ENCODE results near the gene CRABP2. TPM values are rescaled to one million over a fixed set of nuclear protein-coding genes. Genes with fewer than 3 reads are reported as not detected.
A peak's percentile ranks its signal among the peaks of the same experiment; 100 is the strongest.

CRABP2 gene
- total RNA-seq, 1 experiment from 2014 or later: 137 TPM

- DNase-seq: peak; percentile 95
- Histone ChIP-seq H3K27me3 (ENCODE audit: control insufficient read depth, insufficient read depth, low read length) (peaks cover 53% of the 10 kb centered on the region), H3K36me3 (replicated peaks; ENCODE audit: control insufficient read depth, insufficient read depth, low read length) (no peaks in the 10 kb centered on the region), H3K4me3 (ENCODE audit: insufficient read depth, low read depth, low read length) (peak overlapping the region; percentile 41)
Measured at GRCh38 chr1:156656806-156657740, 48.3 kb downstream of the CRABP2 start.

- DNase-seq: peak; percentile 63
- peaks cover 61% of the 10 kb centered on the region for H3K27me3 ChIP-seq (ENCODE audit: control insufficient read depth, insufficient read depth, low read length)
- H3K4me3 ChIP-seq (ENCODE audit: insufficient read depth, low read depth, low read length): no peak overlapping the region
- H3K36me3 ChIP-seq (replicated peaks; ENCODE audit: control insufficient read depth, insufficient read depth, low read length): no peaks in the 10 kb centered on the region
Measured at GRCh38 chr1:156655904-156656516, 49.4 kb downstream of the CRABP2 start.

- peaks cover 62% of the 10 kb centered on the region for H3K27me3 ChIP-seq (ENCODE audit: control insufficient read depth, insufficient read depth, low read length)
- H3K4me3 ChIP-seq (ENCODE audit: insufficient read depth, low read depth, low read length): no peak overlapping the region
- DNase-seq: no peak
- no peaks in the 10 kb centered on the region for H3K36me3 ChIP-seq (replicated peaks; ENCODE audit: control insufficient read depth, insufficient read depth, low read length)
Measured at GRCh38 chr1:156655151-156655903, 50.1 kb downstream of the CRABP2 start.

DNA sequence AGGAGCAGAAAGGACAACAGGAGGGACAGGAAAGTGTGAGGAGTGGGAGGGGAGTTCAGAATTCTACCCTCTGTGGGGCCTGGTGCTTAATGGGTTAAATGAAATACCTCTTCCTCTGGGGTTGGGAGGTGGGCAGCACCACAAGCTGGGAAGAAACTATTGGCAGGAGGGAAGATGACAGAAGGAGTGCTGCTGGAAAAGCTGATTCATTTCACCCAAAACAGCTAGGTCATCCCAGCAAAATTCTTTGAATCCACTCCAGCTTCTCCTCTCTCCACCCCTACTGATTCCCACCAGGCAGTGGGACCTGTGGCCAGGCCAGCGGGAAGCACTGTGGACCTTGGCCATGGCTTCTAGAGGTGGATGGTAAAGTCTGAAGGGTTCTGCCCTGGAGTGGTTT, 50.7 kb downstream of the CRABP2 start:
- peak; percentile 57 for DNase-seq
- no peaks in the 10 kb centered on the region for H3K36me3 ChIP-seq (replicated peaks; ENCODE audit: control insufficient read depth, insufficient read depth, low read length)
- H3K27me3 ChIP-seq (ENCODE audit: control insufficient read depth, insufficient read depth, low read length): peaks cover 67% of the 10 kb centered on the region
- H3K4me3 ChIP-seq (ENCODE audit: insufficient read depth, low read depth, low read length): no peak overlapping the region

DNA sequence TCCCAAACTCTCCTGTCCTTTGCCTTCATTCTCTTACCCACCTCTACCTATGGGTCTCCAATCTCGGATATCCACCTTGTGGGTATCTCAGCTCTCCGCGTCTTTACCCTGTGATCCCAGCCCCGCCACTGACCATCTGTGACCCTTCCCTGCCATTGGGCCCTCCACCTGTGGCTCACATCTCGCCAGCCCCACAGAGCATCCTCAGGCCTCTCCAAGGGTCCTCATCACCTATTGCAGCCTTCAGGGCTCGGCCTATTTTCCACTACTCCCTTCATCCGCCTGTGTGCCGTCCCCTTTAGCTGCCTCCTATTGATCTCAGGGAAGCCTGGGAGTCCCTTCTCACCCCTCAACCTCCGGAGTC, 52.4 kb downstream of the CRABP2 start:
- no peak for DNase-seq
- Histone ChIP-seq H3K4me3 (ENCODE audit: insufficient read depth, low read depth, low read length) (no peak overlapping the region), H3K36me3 (replicated peaks; ENCODE audit: control insufficient read depth, insufficient read depth, low read length) (no peaks in the 10 kb centered on the region), H3K27me3 (ENCODE audit: control insufficient read depth, insufficient read depth, low read length) (peaks cover 70% of the 10 kb centered on the region)

GRCh38 chr1:156652131-156652991, 53.0 kb downstream of the CRABP2 start:
- DNase-seq: peak; percentile 89
- H3K27me3 ChIP-seq (ENCODE audit: control insufficient read depth, insufficient read depth, low read length): peaks cover 71% of the 10 kb centered on the region
- H3K36me3 ChIP-seq (replicated peaks; ENCODE audit: control insufficient read depth, insufficient read depth, low read length): no peaks in the 10 kb centered on the region
- H3K4me3 ChIP-seq (ENCODE audit: insufficient read depth, low read depth, low read length): no peak overlapping the region

Other genes with a start within 250 kb of the CRABP2 start
- gene MEF2D, start 204.8 kb downstream of the CRABP2 start, total RNA-seq (2014; rRNA removed; shearing (Covaris generic)): 14.2 TPM in 2 replicates
- gene IQGAP3, start 133.0 kb downstream of the CRABP2 start, total RNA-seq (2014; rRNA removed; shearing (Covaris generic)): 35.6 and 36.8 TPM in 2 replicates
- 0.52 TPM in 1 of 2 replicates, not detected in the other for gene TTC24, start 125.9 kb downstream of the CRABP2 start, total RNA-seq (2014; rRNA removed; shearing (Covaris generic))
- gene NAXE, start 113.8 kb downstream of the CRABP2 start, total RNA-seq (2014; rRNA removed; shearing (Covaris generic)): 133 and 151 TPM in 2 replicates
- gene GPATCH4, start 104.1 kb downstream of the CRABP2 start, total RNA-seq (2014; rRNA removed; shearing (Covaris generic)): 40.6 and 45.0 TPM in 2 replicates
- gene HAPLN2, start 86.2 kb downstream of the CRABP2 start, total RNA-seq (2014; rRNA removed; shearing (Covaris generic)): 0.73 and 1.3 TPM in 2 replicates
- gene BCAN, start 63.5 kb downstream of the CRABP2 start, total RNA-seq (2014; rRNA removed; shearing (Covaris generic)): 1.7 and 4.1 TPM in 2 replicates
- 220 and 231 TPM in 2 replicates for gene NES, start 28.2 kb downstream of the CRABP2 start, total RNA-seq (2014; rRNA removed; shearing (Covaris generic))
- 25.7 and 33.1 TPM in 2 replicates for gene METTL25B, start 22.9 kb upstream of the CRABP2 start, total RNA-seq (2014; rRNA removed; shearing (Covaris generic))
- gene ISG20L2, start 23.2 kb upstream of the CRABP2 start, total RNA-seq (2014; rRNA removed; shearing (Covaris generic)): 55.2 and 56.4 TPM in 2 replicates
- 92.1 and 105 TPM in 2 replicates for gene MRPL24, start 35.5 kb upstream of the CRABP2 start, total RNA-seq (2014; rRNA removed; shearing (Covaris generic))
- 408 and 515 TPM in 2 replicates for gene HDGF, start 46.1 kb upstream of the CRABP2 start, total RNA-seq (2014; rRNA removed; shearing (Covaris generic))
- gene PRCC, start 62.0 kb upstream of the CRABP2 start, total RNA-seq (2014; rRNA removed; shearing (Covaris generic)): 90.6 and 107 TPM in 2 replicates
- 4.3 and 8.4 TPM in 2 replicates for gene SH2D2A, start 111.3 kb upstream of the CRABP2 start, total RNA-seq (2014; rRNA removed; shearing (Covaris generic))
- gene INSRR, start 153.5 kb upstream of the CRABP2 start, total RNA-seq (2014; rRNA removed; shearing (Covaris generic)): not detected in 2 replicates
- gene NTRK1, start 155.3 kb upstream of the CRABP2 start, total RNA-seq (2014; rRNA removed; shearing (Covaris generic)): 0.07 and 0.22 TPM in 2 replicates
- 1.2 and 1.8 TPM in 2 replicates for gene PEAR1, start 188.1 kb upstream of the CRABP2 start, total RNA-seq (2014; rRNA removed; shearing (Covaris generic))
- not detected in 2 replicates for gene LRRC71, start 215.0 kb upstream of the CRABP2 start, total RNA-seq (2014; rRNA removed; shearing (Covaris generic))

Data from H7 (cell line).